GM06990 (cell line): Measurements from ENCODE around the gene EN2.

ENCODE experiments used
- DNase-seq: peaks from one replicate; pipeline ENCODE4 v3.0.0-alpha.2; 2011; ENCODE audit not compliant: insufficient read length; ENCODE audit errors: extremely low read depth
- H3K27me3 ChIP-seq: replicated peaks from 2 replicates; pipeline ENCODE4 v1.6.0; 2011; ENCODE audit warnings: low read length; ENCODE audit not compliant: control insufficient read depth, insufficient read depth
- H3K36me3 ChIP-seq: 2 replicates; pipeline ENCODE4 v1.5.1; 2011; ENCODE audit warnings: low read length; ENCODE audit not compliant: control insufficient read depth, insufficient read depth
- H3K4me3 ChIP-seq: replicated peaks from 2 replicates; pipeline ENCODE4 v1.5.1; 2011; ENCODE audit warnings: low read depth, mild to moderate bottlenecking, control low read depth, low read length
- CTCF ChIP-seq: IDR thresholded peaks from 2 replicates; pipeline ENCODE4 v1.5.1; 2011; ENCODE audit warnings: low read length, control low read depth, mild to moderate bottlenecking, inconsistent platforms; ENCODE audit not compliant: insufficient read depth, poor library complexity, severe bottlenecking

The EN2 gene

GRCh38 chr7:155429651-155430050, 28.3 kb upstream of the EN2 start:
- H3K27me3 ChIP-seq: peaks cover 2% of the 10 kb centered on the region
- no peak for TF ChIP-seq CTCF

GRCh38 chr7:155430606-155431005, 27.3 kb upstream of the EN2 start:
- Histone ChIP-seq H3K27me3 (peaks cover 2% of the 10 kb centered on the region), H3K36me3 (no peaks in the 10 kb centered on the region), H3K4me3 (no peak overlapping the region)
- no peak for TF ChIP-seq CTCF
- no peak for DNase-seq

More at GRCh38 chr7:155429651-155430050, 28.3 kb upstream of the EN2 start:
- no peak overlapping the region for H3K4me3 ChIP-seq
- no peaks in the 10 kb centered on the region for H3K36me3 ChIP-seq
- DNase-seq: no peak

- Histone ChIP-seq H3K36me3 (no peaks in the 10 kb centered on the region), H3K4me3 (no peak overlapping the region), H3K27me3 (peaks cover 2% of the 10 kb centered on the region)
- no peak for TF ChIP-seq CTCF
- no peak for DNase-seq
These were observed 26.7 kb upstream of the EN2 start for GRCh38 chr7:155431231-155431630.

GRCh38 chr7:155431711-155432110, 26.2 kb upstream of the EN2 start:
- Histone ChIP-seq H3K27me3 (no peaks in the 10 kb centered on the region; the same call in none of the 2 replicates), H3K36me3 (no peaks in the 10 kb centered on the region), H3K4me3 (no peak overlapping the region)
- TF ChIP-seq CTCF: no peak
- no peak for DNase-seq

GRCh38 chr7:155435110-155435509, 22.8 kb upstream of the EN2 start:
- no peaks in the 10 kb centered on the region; the same call in none of the 2 replicates for H3K27me3 ChIP-seq
- no peak for TF ChIP-seq CTCF

GRCh38 chr7:155437836-155438235, 20.1 kb upstream of the EN2 start:
- no peak overlapping the region for H3K4me3 ChIP-seq
- peaks cover 2% of the 10 kb centered on the region for H3K27me3 ChIP-seq
- no peaks in the 10 kb centered on the region for H3K36me3 ChIP-seq
- DNase-seq: no peak
- TF ChIP-seq CTCF: no peak

More at GRCh38 chr7:155435110-155435509, 22.8 kb upstream of the EN2 start:
- Histone ChIP-seq H3K4me3 (no peak overlapping the region), H3K36me3 (no peaks in the 10 kb centered on the region)
- no peak for DNase-seq
